ENCODE measurements around the gene CDH4. TPM values are rescaled to one million over a fixed set of nuclear protein-coding genes. Genes with fewer than 3 reads are reported as not detected.
A peak's percentile ranks its signal among the peaks of the same experiment; 100 is the strongest.

CDH4 gene
- total and polyA plus RNA-seq, 2 of the 8 experiments (the other 6 are each of a cell fraction or from before 2014, with no cell fraction given) = 4.3 to 7.9 TPM

DNA sequence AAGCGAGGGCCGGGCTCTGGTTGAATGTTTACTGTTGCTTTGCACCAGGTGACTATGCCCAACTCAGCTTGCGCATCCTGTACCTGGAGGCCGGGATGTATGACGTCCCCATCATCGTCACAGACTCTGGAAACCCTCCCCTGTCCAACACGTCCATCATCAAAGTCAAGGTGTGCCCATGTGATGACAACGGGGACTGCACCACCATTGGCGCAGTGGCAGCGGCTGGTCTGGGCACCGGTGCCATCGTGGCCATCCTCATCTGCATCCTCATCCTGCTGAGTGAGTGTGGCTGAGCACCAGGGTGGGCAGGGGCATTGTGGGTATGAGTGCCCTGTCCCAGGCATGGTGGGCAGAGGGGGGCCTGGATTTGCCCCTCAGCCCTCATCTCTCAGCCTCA lies 677.5 kb downstream of the CDH4 start:
- Histone ChIP-seq H3K9me3 (ENCODE audit: insufficient read depth in 2 of 2, low read depth in 1 of 2, low read length in 1 of 2) (no peaks in the 10 kb centered on the region; a peak in 1 of 4 replicates), H3K36me3 (ENCODE audit: control insufficient read depth in 2 of 4, insufficient read depth in 4 of 4, low read length in 3 of 4) (no peaks in the 10 kb centered on the region; a peak in 1 of 8 replicates), H3K4me1 (replicated peaks in 1 of 4; ENCODE audit: control insufficient read depth in 3 of 4, insufficient read depth in 4 of 4, low read length in 3 of 4) (peaks cover 0 to 11% (median 3%) of the 10 kb centered on the region in 4 experiments; a peak in 3 of 7 replicates), H3K14ac (ENCODE audit: insufficient read length) (no peak overlapping the region), H3K4me3 (ENCODE audit: extremely low read depth in 1 of 4, insufficient read depth in 2 of 4, low read depth in 3 of 4, low read length in 4 of 4) (no peak overlapping the region), H3K79me1 (ENCODE audit: low read depth, low read length) (no peaks in the 10 kb centered on the region), H3K56ac (replicated peaks; ENCODE audit: insufficient read length, low read depth, low read length) (no peak overlapping the region), H2BK12ac (ENCODE audit: low read depth, low read length) (no peak overlapping the region), H3K4ac (replicated peaks; ENCODE audit: insufficient read length, low read depth, low read length) (no peak overlapping the region), H2AFZ (ENCODE audit: low read length) (no peak overlapping the region), H2AK5ac (ENCODE audit: low read depth, low read length) (0 out of 2 replicates have a peak overlapping the region, but pooled peaks have one; percentile 75), H4K20me1 (replicated peaks in 1 of 2; ENCODE audit: control insufficient read depth in 1 of 2, insufficient read depth in 2 of 2, low read length in 2 of 2) (peaks cover 0 to 3% of the 10 kb centered on the region in 2 experiments), H3K23ac (ENCODE audit: insufficient read length) (no peak overlapping the region), H4K5ac (ENCODE audit: insufficient read length, low read depth, low read length) (no peak overlapping the region), H2BK20ac (ENCODE audit: low read length) (no peak overlapping the region), H2BK120ac (replicated peaks; ENCODE audit: low read depth, low read length) (no peak overlapping the region), H3K27ac (ENCODE audit: low read depth, low read length) (no peak overlapping the region), H3K23me2 (ENCODE audit: low read depth, low read length) (no peaks in the 10 kb centered on the region), H4K91ac (replicated peaks; ENCODE audit: insufficient read length, low read length) (no peak overlapping the region), H3K9ac (replicated peaks in 1 of 4; ENCODE audit: extremely low read depth in 1 of 4, low read depth in 3 of 4, low read length in 3 of 4) (no peak overlapping the region), H3K79me2 (ENCODE audit: control insufficient read depth in 1 of 2, insufficient read depth in 2 of 2, low read length in 2 of 2) (no peaks in the 10 kb centered on the region), H3K18ac (ENCODE audit: extremely low read depth, low read length) (no peak overlapping the region), H2BK5ac (ENCODE audit: low read depth, low read length) (no peak overlapping the region), H2BK15ac (ENCODE audit: low read length) (no peak overlapping the region), H4K8ac (ENCODE audit: extremely low read depth, insufficient read depth, low read length) (peak overlapping the region; percentile 51; the same call in 1 of the 2 replicates), H3K4me2 (ENCODE audit: insufficient read depth in 1 of 2, low read depth in 2 of 2, low read length in 2 of 2) (no peak overlapping the region), H3K27me3 (replicated peaks in 1 of 4; ENCODE audit: control insufficient read depth in 3 of 4, extremely low read depth in 1 of 4, insufficient read depth in 3 of 4, low read length in 3 of 4) (peaks cover 0 to 2% (median 0%) of the 10 kb centered on the region in 4 experiments; a peak in 1 of 7 replicates)
- ChIA-PET CTCF (ENCODE audit: partially characterized antibody) (no interaction called here), POLR2A (ENCODE audit: partially characterized antibody) (no interaction called here)
- DNase-seq (ENCODE audit: low read depth in 1 of 2, low spot score in 2 of 2) (no peak), FAIRE-seq (no peak)
- WGBS, 2 experiments (ENCODE audit: extremely low coverage in 1 of 2, insufficient coverage in 1 of 2, insufficient read length in 1 of 2, insufficient replicate concordance in 2 of 2, low coverage in 1 of 2, low lambda C conversion rate in 2 of 2, missing lambda C conversion rate in 1 of 2) = 93% methylated on average over 12 of the region's 12 CpGs; no CpG with 5 or more reads in 1 of the 2 experiments
- TF ChIP-seq USF2 (IDR thresholded peaks at IDR 0.05; ENCODE audit: low read length) (no peak), CHD2 (IDR thresholded peaks at IDR 0.05; ENCODE audit: low read length) (no peak), MAX (IDR thresholded peaks at IDR 0.05) (no peak), RFX5 (IDR thresholded peaks at IDR 0.05; ENCODE audit: borderline replicate concordance, low read depth, low read length) (no peak), HDAC6 (IDR thresholded peaks at IDR 0.05; ENCODE audit: low read depth, low read length) (no peak), SRF (IDR thresholded peaks at IDR 0.05; ENCODE audit: low read depth, low read length) (no peak), SP4 (IDR thresholded peaks at IDR 0.05; ENCODE audit: low read length) (no peak), CBX8 (IDR thresholded peaks at IDR 0.05; ENCODE audit: borderline replicate concordance, low read depth, low read length) (no peak), TBP (IDR thresholded peaks at IDR 0.05; ENCODE audit: low read depth, low read length) (no peak), FOSL1 (IDR thresholded peaks at IDR 0.05; ENCODE audit: insufficient read depth, low read depth, low read length) (no peak), TCF12 (IDR thresholded peaks at IDR 0.05; ENCODE audit: low read depth, low read length) (no peak), POLR2AphosphoS5 (IDR thresholded peaks at IDR 0.05; ENCODE audit: low read depth, low read length) (no peak), EP300 (IDR thresholded peaks at IDR 0.05; ENCODE audit: borderline replicate concordance in 1 of 2, low read depth in 2 of 2, low read length in 2 of 2) (no peak), MAFK (IDR thresholded peaks at IDR 0.05; ENCODE audit: low read depth, low read length) (no peak)

Data from H1 (cell line).